ENCODE data around the gene AP4B1.
"Not testable (repeated sequence)": the region's sequence is repeated elsewhere in the genome, so short reads cannot be mapped to it uniquely, and the experiment has no call there.

Gene AP4B1

DNA sequence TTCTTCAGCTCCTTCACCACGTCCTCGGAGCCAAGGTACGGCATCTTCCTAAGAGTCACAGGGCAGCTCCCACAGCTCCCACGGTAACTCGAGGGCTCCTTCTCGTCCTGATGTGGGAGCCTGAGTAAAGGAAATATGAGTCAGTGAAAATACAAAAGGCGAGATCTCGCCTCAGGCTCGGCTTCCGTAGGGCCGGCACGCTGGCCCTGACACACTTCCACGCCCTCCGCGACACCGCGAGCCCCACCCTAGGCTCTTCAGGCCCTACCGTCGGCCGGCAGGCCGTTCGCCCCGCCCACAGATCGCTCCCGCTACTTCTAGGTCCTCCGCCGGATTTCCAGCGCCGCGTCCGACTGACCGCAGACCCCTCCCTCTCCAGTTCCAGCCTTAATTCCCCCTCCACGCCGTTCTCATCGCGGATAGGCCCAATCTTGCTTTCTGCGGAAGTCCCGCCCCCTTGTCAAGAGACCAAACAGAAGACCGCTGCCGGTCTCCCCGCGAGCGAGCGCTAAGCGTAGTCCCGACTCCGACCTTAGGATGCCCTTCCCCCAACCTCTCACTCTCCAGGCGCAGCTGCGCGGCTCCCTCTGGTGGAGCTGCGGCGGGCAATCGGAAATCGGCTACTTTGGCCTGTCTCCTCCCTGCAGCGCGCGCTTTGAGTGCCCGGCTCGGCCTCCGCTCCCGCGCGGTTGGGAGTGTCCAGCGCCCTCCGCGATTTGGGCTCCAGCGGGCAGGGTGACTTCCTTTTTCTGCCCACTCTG, at the start of gene AP4B1, which contains the start of gene DCLRE1B:
TSS of gene AP4B1 (minus strand) at position 126 of the 761 bp plus-strand sequence. CDS start at position 44, 82 bp downstream.
TSS of gene DCLRE1B (plus strand) at position 653 of the 761 bp plus-strand sequence. CDS start 261 bp downstream, outside the sequence.
- peak; percentile 97 to 98 (median 97) for DNase-seq (ENCODE audit: low read depth in 3 of 3)

DNA sequence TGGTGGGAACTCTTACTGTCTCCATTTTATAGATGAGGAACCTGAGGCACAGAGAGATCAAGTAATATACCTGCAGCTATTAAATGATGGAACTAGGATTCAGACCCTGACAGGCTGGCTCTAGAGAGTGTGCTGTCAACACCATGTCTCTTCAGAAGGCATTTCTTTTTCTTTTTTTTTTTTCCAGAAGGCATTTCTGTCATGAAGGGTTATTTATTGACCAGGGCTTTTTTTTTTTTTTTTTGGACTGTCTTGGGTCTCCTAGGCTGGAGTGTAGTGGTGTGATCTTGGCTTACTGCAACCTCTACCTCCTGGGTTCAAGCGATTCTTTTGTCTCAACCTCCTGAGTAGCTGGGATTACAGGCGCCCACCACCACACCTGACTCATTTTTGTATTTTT, 47.1 kb upstream of the AP4B1 start:
- DNase-seq (ENCODE audit: low read depth in 3 of 3): no peak

DNA sequence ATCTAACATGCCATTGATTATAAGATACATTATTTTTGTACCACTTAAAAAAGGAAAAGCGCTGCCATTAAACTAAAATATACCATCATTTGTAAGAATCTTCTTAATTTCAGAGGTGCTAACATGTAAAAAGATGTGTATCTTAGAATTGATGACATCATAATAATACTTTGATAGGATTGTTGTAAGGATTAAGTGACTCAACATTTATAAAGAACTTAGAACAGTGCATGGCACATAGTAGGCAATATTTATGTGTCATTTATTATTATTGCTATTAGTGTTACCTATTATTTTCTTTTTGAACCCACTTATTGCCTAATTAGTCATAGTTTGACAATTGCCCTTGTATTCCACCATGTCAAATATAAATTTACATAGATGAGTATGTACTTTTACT, 46.3 kb upstream of the AP4B1 start:
- no peak for DNase-seq (ENCODE audit: low read depth in 3 of 3)

DNA sequence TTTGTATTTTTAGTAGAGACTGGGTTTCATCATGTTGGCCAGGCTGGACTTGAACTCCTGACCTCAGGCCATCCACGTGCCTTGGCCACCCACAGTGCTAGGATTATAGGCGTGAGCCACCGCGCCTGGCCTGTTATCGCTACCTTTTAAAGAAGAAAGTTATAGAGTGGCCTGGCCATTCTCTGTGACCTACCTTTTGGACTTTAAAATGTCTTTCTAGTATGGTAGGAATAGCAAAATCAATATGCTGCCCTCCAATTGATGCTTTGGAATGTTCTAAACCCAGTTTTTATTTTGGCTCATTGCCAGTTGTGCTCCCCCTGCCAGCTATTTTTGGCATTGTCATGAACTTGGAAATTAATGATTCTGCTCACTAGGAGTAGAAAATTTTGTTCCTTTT, 44.4 kb upstream of the AP4B1 start:
- DNase-seq (ENCODE audit: low read depth in 3 of 3): no peak

DNA sequence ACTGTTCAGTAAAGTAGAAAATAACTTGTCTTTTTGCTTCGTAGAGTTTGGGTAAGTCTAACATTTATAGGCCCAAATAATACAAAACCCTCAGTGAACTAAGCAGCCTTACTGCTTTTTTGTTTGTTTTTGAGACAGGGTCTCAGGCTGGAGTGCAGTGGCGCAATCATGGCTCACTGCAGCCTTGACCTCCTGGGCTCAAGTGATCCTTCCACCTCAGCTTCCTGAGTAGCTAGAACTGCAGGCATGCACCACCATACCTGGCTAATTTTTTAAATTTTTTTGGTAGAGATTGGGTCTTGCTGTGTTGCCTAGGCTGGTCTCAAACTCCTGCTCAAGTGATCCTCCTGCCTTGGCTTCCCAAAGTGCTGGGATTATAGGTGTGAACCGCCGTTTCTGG, 43.6 kb upstream of the AP4B1 start:
- not testable (repeated sequence) for DNase-seq (ENCODE audit: low read depth in 3 of 3)

DNA sequence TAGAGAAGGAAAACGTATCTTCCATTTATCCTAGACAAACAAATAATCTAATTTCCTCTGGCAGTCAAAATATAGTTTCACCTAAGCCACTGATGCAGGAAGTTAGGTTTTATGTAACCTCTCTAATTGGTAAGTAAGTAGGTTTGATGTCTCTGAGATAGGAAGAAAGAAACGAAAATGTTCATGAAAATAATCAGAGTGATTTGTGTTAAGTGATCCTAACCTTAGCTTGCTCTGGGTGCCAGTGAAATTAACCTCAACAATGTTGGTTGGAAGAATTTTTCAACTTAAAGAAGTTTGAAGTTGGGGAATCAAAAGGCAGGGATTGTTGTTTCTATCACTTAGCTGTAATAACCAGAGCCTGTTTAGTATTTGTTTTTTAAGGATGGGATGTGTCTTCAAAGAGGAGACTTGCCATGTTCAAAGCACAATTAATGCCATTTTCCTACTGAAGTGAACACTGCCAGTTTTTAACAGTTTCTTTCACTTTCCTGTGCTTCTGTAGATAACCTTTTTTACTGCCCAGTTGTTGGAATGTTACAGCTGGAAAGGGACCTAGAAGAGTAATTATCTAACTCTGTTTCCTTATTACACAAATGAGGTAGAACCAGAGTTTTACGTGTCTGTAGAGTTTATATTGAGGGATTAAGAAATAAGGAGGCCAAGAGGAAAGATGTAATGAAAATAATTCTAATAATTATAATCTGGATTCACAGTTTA, 42.9 kb upstream of the AP4B1 start:
- DNase-seq (ENCODE audit: low read depth in 3 of 3): no peak

DNA sequence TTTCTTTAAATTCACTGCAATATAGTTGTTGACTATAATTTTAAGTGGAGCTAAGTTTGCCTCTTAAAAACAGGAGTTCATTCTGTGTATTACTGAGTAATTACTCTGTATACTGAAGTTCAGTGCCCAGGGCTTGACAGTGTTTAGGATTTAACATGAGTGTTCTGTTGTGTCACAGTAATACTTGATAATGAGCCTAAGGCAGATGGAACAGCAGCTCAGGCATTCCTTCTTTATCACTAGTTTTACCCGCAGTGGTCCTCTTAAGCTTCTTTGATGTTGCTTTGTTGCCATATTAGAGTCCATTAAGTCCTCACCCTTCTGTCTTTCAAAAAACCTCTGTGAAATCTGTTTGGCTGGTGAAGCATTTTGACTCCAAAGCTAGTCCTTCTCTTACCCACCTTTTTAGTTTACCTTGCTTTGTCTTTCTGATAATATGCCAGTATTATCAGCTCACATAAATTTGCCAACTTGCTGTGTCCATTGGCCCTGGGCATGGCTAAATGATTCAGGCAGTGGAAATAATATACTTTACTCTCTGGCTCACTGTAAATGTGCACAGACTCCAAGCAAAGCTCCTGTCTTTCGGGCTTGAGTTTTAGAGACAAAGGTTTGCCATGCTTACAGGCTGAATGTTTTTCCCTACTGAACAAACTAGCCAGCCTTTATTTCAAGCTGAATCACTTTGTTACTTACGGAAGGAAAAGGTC, 42.2 kb upstream of the AP4B1 start:
- no peak for DNase-seq (ENCODE audit: low read depth in 3 of 3)

DNA sequence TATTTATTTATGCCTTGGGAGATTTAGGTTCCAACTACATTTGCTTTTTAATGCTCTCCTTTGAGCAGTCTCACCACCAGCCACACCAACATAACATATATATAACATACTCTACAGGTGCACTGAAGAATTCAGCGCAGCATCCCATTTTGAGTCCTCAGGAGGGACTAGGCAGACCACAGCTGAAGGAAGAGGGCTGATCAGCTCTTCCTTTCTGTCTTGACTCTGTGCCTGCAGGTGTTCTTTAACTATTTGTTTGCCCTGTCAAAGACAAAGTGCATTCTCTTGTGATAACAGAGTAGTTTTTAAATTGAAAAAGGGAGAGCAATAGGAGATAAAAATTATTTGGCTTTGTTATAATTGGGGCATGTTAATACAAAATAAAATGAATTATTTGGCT, 41.5 kb upstream of the AP4B1 start:
- DNase-seq (ENCODE audit: low read depth in 3 of 3): no peak

DNA sequence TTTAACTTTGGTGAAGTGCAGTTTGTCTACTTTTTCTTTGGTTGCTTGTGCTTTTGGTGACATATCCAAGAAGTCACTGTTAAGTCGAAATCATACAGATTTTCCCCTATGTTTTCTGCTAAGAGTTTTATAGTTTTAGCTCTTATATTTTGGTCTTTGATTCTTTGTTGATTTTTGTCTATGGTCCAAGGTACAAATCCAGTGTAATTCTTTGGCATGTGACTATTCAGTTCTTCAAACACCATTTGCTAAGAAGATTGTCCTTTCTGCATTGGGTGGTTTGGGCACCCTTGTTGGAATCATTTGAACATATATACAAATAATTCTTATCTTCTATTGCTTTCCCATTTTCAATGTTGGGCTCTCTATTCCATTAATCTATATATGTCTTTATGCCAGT, 40.7 kb upstream of the AP4B1 start:
- DNase-seq (ENCODE audit: low read depth in 3 of 3): no peak

DNA sequence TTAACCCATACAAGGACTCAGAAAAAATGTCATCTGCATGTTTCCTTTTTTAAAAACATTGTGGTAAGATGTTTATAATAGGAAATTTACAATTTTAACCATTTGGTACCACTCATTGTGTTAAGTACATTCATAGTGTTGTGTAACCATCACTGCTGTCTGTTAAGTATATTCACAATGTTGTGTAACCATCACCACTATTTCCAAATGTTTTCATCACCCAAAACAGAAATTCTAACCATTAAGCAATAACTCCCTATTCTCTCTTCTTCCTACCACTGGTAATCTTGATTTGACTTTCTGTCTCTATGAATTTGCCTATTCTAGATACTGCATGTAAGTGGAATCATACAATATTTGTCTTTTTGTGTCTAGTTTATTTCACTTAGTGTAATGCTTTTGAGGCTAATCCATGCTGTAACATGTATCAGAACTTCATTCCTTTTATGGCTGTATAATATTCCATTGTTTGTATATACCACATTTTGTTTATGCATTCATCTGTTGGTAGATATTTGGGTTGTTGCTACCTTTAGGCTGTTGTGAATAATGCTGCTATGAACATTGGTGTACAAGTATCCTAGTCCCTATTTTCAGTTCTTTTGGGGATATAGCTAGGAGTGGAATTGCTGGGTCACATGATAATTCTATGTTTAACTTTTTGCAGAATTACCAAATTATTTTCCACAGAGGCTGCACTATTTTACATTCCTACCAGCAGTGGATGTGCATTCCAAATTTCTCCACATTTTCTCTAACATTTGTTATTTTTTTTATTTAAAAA, 38.6 kb upstream of the AP4B1 start:
- DNase-seq (ENCODE audit: low read depth in 3 of 3): no peak

DNA sequence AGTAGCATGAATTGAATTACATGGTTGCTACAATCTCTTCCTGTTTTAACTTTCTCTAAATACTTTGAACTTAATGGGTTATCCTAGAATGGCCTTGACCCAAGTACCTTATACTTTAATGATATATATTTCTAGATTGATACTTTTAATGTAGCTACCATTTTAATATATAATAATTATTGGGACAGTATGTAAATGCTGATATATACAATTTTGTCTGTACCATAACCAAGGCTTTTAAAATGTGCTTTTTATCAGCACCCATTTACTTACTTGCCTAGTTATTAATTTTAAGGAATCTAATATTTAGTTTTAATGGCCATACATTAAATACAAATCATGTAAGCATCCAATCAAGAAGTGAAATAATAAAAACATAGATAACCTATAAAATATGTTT, 37.9 kb upstream of the AP4B1 start:
- no peak for DNase-seq (ENCODE audit: low read depth in 3 of 3)

DNA sequence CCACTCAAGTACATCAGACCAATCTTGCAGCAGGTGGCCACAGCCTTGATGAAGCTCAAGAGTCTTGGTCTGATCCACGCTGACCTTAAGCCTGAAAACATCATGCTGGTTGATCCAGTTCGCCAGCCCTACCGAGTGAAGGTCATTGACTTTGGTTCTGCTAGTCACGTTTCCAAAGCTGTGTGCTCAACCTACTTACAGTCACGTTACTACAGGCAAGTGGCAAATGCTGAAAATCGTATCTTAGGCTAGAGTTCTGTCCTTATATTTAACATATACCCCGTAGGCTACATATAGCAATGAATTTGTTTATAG, 36.6 kb upstream of the AP4B1 start:
- no peak for DNase-seq (ENCODE audit: low read depth in 3 of 3)

DNA sequence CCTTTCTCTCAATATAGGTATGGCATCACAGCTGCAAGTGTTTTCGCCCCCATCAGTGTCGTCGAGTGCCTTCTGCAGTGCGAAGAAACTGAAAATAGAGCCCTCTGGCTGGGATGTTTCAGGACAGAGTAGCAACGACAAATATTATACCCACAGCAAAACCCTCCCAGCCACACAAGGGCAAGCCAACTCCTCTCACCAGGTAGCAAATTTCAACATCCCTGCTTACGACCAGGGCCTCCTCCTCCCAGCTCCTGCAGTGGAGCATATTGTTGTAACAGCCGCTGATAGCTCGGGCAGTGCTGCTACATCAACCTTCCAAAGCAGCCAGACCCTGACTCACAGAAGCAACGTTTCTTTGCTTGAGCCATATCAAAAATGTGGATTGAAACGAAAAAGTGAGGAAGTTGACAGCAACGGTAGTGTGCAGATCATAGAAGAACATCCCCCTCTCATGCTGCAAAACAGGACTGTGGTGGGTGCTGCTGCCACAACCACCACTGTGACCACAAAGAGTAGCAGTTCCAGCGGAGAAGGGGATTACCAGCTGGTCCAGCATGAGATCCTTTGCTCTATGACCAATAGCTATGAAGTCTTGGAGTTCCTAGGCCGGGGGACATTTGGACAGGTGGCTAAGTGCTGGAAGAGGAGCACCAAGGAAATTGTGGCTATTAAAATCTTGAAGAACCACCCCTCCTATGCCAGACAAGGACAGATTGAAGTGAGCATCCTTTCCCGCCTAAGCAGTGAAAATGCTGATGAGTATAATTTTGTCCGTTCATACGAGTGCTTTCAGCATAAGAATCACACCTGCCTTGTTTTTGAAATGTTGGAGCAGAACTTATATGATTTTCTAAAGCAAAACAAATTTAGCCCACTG, 36.0 kb upstream of the AP4B1 start:
- peak in 1 of 3 donors; percentile 25 for DNase-seq (ENCODE audit: low read depth in 3 of 3)

DNA sequence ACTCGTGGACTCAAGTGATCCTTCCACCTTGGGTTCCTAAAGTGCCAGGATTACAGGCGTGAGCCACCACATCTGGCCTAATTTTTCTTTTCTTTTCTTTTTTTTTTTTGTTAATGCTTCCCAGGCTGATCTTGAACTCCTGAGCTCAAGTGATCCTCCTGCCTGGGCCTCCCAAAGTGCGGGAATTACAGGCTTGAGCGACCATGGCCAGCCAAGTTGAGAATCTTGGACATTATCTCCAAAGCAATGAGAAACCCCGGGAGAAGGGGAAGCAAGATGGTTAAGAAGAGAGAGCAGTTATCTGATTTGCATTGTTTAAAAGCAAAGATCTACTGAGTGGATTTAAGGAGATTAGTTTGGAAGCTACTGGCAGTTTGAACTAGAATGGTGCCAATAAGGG, 33.6 kb upstream of the AP4B1 start:
- DNase-seq (ENCODE audit: low read depth in 3 of 3): no peak

DNA sequence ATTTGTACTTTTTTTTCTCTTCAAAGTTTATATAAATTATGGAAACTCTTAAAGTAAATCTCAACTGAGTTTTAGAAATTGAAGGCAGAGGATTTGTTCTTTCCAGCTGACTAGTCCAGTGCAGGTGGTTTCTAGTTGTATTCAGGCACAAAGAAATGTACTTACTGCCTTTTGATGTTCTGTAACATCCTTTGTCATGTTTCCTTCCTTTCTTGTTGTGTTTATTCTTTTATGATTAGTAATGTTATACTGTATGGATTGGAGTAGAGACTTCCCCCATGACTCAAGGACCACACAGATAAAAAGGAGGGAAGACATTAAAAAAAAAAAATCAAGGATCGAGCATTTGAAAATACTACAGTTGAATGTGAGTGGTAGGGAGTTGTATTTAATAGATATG, 32.5 kb upstream of the AP4B1 start:
- DNase-seq (ENCODE audit: low read depth in 3 of 3): no peak

DNA sequence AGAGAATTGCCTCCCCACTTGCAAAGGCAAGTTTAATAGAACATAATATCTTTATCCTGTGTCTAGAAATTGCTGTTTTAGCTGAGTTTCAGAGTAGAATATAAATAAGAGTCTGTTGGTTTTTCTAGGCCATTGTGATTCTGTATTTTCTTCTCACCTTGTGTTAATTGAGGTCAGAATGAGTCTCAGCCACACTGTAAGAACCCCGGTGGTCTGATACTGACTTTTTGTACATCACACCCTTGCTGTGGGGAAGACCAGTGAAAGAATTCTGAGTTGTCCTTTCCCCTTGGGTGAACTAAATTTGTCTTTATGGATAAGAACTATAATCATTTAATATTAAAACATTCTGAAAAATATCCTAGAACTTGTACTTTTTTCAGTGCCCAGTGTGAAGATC, 31.4 kb upstream of the AP4B1 start:
- no peak for DNase-seq (ENCODE audit: low read depth in 3 of 3)

DNA sequence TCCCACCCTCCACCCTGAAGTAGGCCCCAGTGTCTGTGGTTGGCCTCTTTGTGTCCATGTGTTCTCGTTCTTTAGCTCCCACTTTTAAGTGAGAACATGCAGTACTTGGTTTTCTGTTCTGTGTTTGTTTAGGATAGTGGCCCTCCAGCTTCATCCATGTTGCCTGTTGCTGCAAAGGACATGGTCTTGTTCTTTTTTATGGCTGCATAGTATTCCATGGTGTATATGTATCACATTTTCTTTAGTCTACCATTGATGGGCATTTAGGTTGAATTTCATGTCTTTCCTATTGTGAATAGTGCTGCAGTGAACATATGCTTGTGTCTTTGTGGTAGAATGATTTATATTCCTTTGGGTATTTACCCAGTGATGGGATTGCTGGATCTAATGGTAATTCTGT, 30.6 kb upstream of the AP4B1 start:
- no peak for DNase-seq (ENCODE audit: low read depth in 3 of 3)

DNA sequence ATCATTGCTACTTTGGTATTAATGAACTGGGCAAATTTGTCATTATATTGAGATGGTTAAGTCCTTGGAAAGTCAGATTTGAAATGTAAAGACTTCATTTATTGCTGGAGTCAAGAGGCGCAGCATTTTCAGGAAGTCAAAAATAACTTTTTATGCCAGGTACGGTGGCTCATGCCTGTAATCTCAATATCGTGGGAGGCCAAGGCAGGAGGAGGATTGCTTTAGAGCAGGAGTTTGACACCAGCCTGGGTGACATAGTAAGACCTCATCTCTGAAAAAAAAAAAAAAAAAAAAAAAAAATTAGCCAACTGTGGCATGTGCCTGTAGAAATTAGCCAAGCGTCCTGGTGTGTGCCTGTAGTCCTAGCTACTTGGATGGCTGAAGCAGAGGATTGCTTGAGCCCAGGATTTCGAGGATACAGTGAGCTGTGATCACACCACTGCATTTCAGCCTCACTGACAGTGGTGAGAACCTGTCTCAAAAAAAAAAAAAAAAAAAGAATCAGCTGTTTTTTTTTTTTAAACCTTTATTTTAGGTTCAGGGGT, 30.0 kb upstream of the AP4B1 start:
- DNase-seq (ENCODE audit: low read depth in 3 of 3): no peak

DNA sequence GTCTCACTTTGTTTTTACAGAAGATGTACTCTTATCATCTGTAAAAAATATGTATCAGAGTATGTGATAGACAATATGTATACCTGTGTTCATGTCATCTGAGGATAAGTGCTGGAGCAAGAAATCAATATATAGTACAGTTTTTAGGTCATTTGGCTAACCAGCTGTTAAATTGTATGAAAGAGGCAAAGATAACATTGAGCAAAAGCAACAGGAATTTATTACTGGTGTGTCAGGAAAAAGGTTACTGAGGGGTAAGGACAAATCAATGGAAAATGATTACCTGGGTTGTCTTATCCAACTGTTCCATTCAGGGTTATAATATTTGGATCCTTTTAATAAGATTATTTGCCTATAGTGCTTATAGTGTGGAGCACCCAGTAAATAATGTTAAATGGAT, 29.4 kb upstream of the AP4B1 start:
- DNase-seq (ENCODE audit: low read depth in 3 of 3): no peak

DNA sequence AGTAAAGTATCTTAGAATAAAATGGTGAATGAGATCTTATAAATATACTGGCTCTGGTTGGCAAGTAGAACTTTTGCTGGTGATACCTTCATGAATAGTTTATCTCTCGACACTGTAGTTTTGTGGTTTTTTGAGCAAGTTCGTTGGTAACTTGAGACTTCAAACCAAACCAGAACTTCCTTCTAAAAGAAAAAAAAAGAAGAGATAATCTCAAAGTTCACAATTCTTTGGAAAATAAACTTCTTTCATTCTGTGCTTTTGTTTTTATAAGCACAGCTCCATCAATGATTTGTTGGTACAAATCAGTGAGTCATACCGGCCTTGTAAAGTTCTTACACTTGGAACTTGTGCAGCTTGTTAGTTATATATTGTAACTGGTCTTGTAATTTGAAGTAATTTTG, 26.9 kb upstream of the AP4B1 start:
- no peak for DNase-seq (ENCODE audit: low read depth in 3 of 3)
